Kidney glomerular epithelial cell (primary cell): ENCODE results near the gene TMEM181.
"Not testable (repeated sequence)": the region's sequence is repeated elsewhere in the genome, so short reads cannot be mapped to it uniquely, and the experiment has no call there.

Experiments
- DNase-seq: peaks from one replicate; lab custom pipeline; 2025; lab: John Stamatoyannopoulos, UW

TMEM181 gene

DNA sequence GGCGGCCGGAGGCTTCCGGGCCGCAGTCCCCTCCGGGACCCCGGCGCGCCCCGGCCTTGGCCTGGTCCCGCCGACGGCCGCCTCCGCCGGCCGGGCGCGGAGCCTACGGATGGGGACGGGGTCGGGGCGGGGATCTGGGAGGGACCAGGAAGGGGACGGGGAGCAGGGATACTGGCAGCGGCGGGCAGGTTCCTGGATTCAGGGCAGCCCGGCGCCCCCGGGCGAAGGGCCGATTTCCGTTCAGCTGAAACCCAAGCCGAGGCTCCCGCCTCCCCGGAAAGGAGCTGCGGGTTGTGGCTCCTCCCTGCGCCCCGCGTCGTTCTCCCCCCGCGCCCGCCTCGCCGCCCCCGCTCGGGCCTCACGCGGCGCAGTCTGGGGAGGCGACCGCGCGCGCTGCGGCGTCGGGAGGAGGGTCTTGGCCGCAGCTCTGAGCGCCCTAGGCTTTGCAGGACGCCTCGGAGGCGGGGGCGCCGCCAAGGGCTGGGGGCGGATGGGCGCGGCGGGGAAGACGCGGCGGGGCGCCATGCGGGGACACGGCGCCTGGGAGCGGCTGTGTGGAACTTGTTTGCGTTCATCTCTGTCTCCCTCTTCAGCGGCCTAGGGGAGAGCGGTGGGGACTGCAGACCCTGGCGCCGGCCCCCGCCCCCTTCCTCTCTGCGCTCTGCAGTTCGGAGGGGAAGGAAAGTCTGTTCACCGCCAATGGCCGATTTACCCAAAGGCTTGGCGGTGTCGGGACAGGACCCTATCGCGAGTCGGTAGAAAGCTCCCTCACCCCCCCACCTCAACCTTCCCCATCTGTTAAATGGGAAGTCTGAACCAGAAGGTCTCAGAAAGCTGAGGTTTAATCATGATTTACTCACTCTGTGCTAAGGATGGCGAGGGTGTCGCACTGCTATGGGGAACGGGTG lies 22.7 kb upstream of the TMEM181 start:
- no peak for DNase-seq

DNA sequence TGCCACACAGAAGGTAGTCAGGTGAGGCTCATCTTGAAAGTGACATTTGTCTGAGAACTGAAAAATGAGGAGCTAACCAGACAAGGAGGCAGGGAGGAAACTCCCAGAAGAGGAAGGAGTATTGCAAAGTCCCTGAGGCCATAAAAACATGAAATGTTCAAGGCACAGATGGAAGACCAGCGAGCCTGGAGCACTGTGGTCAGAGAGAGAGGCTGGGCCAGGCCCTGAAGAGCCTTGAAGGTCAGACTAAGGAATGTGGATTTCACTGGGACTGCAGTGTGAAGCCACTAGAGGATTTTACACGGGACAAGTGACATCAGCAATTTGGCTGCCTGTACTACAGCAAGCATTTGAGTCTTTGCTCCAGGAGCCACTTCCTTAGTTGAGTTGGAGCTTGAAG lies 21.1 kb upstream of the TMEM181 start:
- DNase-seq, result no peak

DNA sequence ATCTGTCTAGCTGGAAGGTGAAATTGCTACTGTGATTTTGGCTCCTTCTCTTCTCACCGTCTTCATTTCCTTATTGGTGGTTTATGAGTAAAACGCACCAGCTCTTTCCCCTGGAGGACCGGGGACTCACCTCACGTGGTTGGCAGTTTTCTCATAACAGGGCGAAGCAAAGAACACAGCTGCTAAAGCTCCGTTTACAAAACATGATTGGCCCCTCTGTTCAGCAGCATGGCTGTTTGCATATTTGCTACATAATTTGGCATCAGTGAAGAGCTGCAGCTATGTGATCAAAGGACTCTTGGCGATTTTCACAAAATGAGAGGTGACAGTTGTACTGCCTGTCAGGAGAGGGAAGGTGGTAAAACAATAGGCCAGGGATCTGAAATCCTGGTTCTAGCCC lies 20.5 kb upstream of the TMEM181 start:
- DNase-seq, result no peak

DNA sequence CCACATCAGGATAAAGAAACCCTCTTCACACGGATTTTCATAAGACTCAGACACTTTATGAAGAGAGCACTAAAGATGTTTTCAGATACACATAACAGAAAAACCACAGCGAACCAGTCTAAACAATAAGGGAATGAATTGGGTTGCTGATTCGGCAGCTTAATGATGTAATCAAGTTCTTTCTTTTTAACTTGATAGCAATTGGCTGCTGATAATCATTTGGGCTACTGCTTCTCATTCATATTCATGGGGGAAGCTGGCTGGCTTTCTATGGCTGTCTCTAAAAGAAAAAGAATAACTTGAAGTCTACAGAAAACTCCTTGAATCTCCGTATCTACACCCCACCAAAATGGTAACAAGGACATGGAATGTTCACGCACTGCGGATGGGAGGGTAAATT lies 20.0 kb upstream of the TMEM181 start:
- DNase-seq, result no peak

DNA sequence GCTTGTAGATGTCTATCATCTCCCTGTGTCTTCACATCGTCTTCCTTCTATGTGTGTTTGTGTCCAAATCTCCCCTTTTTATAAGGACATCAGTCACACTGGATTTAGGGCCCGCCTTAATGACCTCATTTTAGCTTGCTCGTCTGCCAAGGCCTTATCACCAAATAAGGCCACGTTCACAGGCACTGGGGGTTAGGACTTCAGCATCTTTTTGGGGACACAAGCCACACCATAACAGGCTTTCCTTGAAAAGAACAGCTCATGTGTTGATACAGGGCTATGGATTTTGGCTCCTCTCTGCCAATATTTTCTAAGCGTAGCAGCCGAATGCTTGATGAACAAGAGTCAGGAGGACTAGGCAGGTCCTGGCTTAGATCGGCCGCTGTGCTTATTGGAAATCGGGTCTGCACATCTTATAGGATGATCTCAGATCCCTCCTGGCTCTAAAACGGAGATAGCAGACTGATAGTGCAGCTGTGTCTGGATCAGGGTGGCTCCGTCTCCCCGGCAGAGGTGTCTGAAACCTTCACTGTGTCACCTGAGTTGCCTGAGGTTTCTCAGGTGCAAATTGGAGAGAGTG lies 16.2 kb upstream of the TMEM181 start:
- DNase-seq, result no peak

DNA sequence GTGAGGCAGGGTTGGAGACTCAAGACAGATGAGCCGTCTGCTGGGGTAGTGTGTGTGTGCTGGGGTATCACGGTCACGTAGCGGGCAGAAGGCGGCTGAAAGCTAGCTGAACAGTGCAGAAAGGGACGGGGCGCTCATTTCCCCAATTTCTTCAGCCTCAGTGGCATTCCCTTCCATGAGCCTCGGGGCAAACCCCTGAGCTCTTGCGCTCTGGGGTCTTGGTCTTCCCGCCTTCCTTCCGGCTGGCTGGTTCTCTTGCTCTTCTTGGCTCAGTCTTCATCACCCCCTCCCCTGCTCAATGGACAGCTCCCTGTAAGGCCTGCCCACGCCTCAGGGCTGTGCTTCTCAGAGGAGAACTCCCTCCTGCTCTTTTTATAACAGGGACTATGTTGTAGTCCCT lies 15.5 kb upstream of the TMEM181 start:
- no peak for DNase-seq

DNA sequence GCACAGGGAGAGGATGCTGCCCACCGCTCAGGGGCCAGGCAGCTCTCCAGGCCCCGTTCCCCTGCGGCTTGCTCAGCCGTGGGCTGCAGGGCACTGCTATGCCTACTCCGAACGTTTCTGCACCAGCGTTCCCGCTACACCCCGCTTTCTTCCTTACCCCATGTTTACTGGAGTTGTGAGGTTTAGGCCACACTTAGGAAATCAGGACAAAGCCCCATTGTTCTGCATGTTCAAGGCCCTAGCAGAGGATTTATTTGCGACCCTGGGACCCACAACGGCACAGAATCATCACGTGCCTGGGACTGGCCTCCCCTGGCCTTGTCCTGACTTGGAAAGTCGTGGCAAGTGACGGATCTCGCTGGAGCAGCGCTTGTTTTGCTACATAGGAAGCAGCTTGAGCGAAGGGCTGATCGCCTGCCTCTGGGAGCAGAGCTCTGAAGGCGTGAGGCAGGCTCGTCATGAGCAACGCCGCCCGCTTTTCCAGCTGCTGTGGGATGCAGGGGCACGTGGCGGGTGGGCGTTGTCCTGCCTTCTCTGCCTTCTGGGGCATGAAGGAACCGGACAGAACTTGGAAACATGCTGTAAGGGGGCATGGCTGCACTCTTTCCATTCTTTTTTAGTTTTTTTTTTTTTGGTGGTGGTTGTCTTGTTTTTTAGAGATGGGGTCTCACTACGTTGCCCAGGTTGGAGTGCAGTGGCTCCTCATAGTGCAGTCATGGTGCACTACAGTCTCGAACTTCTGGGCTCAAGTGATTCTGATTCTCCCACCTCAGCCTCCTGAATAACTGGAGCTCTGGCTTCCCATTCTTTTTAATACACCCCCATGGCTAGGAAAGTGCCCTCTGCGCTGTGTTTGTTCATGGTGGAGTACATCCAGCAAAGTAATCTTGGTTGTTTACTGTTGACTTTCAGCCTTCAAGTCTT lies 14.6 kb upstream of the TMEM181 start:
- no peak for DNase-seq

DNA sequence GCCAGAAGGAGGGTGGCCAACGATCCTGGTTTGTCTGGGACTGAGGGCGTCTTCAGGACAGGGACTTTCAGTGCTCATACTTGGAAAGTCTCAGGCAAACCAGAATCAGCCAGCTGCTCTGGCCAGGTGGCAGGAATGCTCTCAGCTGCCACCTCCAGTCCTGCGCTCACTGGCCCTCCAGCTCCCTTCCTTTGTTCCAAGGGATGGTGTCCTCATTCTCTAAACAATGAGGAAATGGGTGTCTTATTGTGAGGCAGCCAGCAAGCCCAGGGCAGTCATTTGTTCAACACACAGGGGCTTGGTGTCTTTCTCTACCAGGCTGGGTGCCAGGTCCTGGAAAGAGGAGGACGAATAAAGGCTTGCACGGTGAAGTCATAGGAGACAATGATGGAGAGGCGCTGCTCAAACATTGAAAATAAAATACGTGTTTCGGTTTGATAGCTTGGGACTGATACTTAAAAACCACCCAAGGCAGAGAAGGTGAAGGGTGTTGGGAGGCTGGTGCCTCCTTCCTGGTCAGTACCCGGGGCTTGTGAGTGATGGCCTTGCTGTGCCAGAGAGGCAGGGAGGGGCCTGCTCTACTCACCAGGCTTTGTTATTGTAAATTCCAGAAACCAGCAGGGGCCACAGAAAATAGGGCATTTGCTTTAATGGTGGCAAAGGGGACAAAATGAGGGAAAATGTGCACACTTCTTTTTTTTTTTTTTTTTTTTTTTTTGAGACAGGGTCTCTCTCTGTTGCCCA lies 11.3 kb upstream of the TMEM181 start:
- DNase-seq, result no peak

DNA sequence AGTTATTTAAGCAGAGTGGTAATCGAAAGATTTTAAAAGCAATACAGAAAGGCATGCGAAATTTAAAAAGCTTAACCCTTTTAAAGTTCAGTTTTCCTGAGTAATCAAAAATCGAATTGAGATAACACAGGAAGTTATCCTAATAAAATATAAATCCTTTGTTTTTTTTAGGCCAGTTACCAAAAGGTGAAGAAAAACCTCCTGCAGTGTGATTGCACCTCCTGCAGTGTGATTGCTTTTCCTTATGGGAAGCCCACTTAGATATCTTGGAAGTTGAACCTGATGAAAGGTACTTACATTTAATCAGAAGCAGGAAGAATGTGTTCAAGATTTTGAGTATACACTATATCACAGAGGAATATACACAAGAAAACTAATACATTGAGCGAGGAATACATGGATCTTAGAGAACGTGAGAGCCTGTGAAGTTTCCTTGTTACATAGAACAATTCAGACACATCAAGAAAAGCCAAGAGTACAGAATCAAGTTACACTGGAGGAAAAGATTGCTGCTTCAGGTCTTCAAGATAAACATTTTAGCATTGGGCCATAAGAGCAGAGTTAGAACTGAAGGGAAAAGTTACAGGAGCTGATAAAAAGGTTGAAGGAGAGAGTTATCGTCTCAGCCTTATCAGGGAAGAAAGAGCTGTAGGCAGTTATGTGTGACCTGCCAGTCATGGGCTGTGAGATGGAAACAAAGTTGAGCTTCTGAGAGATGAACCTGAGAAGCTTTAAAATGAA lies 7.7 kb upstream of the TMEM181 start:
- DNase-seq, result no peak

DNA sequence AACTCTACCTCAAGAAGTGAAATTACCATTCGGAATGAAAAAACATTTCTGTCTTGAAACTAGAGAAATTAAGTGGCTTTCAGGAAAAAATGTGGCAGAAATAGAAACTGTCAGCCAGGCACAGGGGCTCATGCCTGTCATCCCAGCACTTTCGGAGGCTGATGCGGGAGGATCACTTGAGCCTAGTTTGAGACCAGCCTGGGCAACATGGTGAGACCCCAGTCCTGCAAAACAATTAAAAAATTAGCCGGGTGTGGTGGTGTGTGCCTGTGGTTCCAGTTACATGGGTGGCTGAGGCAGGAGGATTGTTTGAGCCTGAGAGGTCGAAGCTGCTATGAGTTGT lies 7.1 kb upstream of the TMEM181 start:
- no peak for DNase-seq

DNA sequence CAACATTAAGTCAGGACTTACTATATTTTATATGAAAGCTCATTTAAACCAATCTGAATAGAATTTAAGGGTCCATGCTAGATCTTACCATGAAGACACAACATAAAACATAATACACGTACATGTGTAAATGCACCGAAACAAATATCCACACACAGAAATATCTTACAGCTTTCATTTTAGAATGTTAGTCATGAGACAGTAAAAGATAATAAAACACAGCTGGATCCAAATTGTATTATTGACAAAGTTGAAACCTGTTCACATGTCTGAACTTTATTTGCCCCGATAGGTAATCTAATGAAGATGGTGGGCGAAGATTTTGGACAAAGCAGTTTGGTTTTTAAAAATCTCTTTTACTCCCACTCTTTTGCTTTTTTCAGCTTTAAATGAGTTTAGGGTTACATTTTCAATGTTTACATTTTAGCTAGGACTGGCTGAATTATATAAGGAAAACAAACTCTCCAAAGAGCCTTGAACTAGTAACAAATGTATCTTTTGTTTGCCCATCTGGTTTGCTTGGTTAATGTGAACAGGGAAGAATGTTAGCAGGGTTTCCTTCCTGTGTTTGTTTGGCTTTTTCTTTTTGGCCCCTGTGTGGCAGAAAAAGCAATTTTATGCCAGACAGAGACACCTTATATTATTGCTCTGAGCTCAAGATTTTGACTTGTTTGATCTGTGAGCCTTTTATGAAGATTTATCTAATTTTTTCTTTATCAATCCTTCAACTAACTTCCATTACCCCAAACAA lies 5.1 kb upstream of the TMEM181 start:
- no peak for DNase-seq

DNA sequence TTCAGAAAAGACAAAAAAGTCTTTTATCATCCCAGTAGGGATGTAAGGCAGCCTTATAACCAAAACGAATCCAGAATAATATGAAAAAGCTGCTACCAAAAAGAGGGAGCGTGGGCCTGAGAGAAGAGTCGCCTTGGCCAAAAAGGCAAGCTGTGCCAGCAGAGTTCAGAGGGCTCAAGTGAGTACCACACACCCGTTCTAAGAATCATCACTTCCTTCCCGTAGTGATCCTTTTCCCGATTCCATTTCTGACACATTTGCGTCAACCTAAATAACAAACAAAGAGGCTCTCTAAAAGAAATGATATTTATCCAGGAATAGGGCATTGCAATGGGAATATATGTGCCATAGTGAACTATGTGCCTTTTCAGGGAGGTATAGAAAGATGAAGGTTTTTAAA lies 3.8 kb upstream of the TMEM181 start:
- no peak for DNase-seq

DNA sequence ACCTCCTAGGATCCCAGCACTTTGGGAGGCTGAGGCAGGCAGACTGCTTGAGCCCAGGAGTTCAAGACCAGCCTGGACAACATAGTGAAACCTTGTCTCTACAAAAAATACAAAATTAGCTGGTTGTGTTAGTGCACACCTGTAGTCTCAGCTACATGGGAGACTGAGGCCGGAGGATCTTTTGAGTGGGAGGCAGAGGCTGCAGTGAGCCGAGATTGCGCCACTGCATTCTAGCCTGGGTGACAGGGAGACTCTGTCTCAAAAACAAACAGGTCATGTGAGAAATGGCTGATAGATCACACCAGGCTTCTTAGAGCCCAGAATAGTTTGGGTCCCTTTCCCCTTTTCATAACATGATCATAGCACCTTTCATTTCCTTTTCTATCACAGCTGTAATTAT lies 2.8 kb upstream of the TMEM181 start:
- DNase-seq, result not testable (repeated sequence)

DNA sequence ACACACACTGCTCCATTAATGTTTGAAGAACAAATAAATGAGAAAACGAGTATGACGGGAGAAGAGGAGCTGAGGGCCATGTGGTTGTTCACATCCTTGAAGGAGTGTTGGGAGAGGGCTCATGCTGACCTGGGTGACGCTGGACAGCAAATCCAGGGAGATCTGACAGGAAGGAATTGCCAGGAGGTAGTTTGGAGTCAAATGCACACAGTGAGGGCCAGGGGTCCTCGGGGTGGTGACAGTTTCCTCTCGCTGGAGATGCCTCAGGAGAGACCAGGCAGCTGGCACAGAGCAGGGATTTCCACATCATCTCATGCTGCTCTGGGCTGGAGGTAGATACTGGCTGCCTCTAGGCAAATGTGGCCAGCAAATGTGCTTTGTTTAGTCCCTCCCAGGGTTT lies 2.0 kb upstream of the TMEM181 start:
- DNase-seq, result no peak

DNA sequence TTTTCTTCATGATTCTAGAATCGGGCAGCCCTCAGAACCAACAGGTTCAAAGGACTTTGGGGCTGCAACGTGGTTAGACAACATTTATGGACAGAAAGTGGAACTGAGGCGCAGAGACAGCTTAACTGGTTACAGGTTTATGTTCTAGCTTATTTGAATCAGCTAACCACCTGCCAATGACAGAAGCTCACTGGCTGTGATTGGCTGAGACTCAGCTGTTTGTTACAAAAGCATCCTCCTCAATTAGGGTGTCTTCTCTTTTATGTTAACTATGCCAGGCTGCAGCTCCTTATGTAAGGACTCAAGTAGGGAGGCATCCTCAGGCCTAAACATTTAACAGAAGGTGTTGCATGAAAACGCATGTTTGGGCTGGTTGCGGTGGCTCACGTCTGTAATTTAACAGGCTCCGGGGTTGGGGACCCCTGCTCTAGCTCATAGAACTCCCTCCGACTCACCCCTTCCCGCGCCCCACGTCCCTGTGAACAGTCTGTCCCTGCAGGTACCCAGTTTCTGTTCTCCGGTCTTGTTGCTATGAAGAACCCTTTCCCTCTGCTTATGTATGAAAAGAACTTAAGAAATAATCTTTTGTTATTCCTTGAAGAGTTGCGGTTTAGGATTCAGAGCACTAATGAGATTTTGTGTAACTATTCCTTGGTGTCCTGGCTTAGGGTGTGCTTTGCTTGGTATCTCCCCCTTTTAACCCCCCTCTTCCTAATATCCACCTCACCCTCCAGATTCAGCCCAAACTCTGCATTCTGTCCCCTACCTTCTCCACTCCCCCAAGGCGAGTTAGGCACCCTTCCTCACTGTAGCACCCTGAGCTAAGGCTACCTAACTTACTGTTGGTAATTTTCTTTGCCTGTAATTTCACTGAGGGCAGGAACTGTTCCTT lies 1.2 kb upstream of the TMEM181 start:
- DNase-seq, result no peak

DNA sequence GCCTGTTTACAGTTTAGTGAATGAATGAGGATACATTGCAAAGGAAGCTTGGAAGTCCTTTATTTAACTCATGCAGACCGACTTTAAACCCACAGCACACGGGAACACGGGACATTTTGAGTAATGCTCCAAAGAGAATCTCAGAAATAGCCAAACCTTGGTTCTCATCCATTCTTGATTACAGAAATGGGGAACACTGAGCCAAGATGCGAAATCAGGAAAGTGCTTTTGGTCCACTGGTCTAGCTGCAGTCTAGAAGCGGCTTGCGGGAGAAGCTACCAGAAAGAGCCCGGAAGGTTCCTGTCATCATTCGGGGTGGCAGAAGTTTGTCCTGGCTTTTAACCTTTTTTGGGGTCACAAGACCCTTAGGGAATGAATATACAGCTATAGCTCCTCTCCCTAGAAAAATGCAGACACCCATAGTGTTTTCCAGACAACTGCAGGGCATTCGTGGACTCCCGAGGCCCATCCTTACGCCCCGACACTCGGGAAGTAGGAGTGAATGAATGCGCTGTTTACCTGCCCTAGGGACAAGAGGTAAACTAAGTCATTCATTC lies 475 bp upstream of the TMEM181 start:
- no peak for DNase-seq

DNA sequence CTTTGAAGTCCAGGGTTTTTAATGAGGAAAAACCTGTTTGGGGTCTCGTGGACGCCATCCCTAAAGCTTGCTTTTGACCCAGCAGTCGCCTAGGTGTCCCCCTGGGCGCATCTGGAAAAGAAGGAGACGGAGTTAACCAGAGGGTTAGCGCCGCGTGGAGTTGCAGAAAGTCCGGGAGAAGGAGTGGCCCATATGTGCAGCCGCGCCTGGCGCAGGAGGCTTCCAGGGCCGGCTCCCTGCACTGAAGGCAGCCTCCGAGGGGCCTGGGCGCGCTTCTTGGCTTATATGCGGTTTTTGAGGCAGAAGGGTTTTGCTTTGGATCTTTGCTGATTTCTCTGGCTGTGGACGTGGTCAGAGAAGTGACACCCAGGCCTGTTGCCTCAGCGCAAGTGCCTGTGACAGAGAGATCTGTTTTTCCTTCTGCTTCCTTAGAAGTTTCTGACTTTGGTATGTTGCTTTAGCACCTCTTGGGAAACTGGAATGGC lies 987 bp downstream of the TMEM181 start:
- DNase-seq, result peak; percentile 19

DNA sequence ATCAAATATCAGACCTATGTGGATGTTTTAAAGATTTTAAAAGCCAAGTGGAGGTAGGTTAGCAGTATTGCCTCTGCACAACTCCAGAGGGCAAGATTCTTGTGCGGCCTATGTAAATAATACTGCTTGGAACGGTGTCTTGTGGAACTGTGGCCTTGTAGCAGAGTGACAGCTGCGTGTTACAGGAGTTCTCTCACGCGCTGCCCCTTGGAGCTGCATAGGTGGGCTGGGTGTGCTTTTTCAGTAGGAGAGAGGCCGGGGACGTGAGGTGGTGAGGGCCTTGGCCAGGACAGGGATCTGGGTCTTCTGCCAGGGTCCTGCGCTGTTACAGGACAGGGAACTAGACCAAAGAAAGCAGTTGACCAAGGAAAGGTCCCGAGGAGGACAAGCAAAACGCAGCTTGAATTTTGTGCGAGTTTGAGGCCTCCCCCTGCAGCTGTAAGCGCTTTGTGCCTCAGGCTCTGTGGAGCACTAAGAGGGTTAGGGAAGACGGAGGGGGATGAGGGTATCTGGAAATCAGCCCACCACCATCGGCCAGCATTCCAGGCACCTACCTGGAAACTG lies 1.5 kb downstream of the TMEM181 start:
- DNase-seq, result no peak

DNA sequence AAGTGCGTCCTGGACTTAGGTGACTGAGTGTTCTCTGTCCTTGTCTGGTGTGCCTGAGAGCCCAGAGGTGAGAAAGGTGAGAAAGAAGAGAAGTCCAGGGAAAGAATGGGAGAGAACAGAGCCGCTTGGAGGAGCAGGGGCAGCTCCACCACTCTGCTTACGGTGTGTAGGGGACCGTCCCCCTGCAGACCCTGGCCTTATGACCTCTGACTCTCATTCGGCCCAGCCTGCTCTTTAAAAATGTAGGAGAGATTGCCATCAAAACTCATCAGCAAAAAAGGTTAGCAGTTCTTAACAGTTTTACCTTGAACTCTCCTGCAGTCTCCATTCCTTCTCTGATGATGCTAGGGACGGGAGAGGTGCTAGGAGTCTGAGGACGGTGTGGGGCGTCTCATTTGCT lies 2.0 kb downstream of the TMEM181 start:
- DNase-seq, result no peak
